Gastroesophageal sphincter (tissue), 4 donors: Measurements from ENCODE around the gene KNDC1. TPM values are rescaled to one million over a fixed set of nuclear protein-coding genes. Genes with fewer than 3 reads are reported as not detected.
A peak's percentile ranks its signal among the peaks of the same experiment; 100 is the strongest.
"Not testable (repeated sequence)": the region's sequence is repeated elsewhere in the genome, so short reads cannot be mapped to it uniquely, and the experiment has no call there.

ENCODE experiments used
- ATAC-seq: fragments of 150-250 bp; one replicate; pipeline ENCODE4 v1.9.1; 2016; ENCODE audit warnings: mild to moderate bottlenecking, moderate library complexity
- H3K27ac ChIP-seq, 4 donors: fragments of 200-600 bp; sonication (generic) in 3 of 4; 1 replicate in 3 of 4; 2 replicates in 1 of 4; pipeline ENCODE4 v1.5.1; 2016 to 2019
- H3K27me3 ChIP-seq: fragments of 200-600 bp; sonication (generic); one replicate; pipeline ENCODE4 v1.5.1; 2019
- H3K36me3 ChIP-seq, 2 donors: fragments of 200-600 bp; sonication (generic); one replicate each; pipeline ENCODE4 v1.5.1; 2019; ENCODE audit warnings: control low read depth in 1 of 2
- H3K4me1 ChIP-seq, 3 donors: fragments of 200-600 bp; sonication (generic); 1 replicate in 2 of 3; 2 replicates in 1 of 3; pipeline ENCODE4 v1.5.1; 2016 to 2019; ENCODE audit warnings: control low read depth in 2 of 3
- H3K4me3 ChIP-seq, 2 donors: fragments of 200-600 bp; sonication (generic); one replicate each; pipeline ENCODE4 v1.5.1; 2019; ENCODE audit warnings: mild to moderate bottlenecking in 1 of 2, moderate library complexity in 1 of 2
- H3K9me3 ChIP-seq, 3 donors: fragments of 200-600 bp; sonication (generic); one replicate each; pipeline ENCODE4 v1.5.1; 2017 to 2019; ENCODE audit warnings: control low read depth in 2 of 3
- CTCF ChIP-seq, 4 experiments: fragments of 200-600 bp in 2 of 4; fragments of 450-650 bp in 2 of 4; sonication (generic) in 1 of 4; IDR thresholded peaks; one replicate each; pipeline ENCODE4 v1.5.1; 2017 to 2019; ENCODE audit warnings: antibody characterized with exemption in 4 of 4, mild to moderate bottlenecking in 2 of 4, moderate library complexity in 2 of 4
- EP300 ChIP-seq: sonication (generic); formaldehyde crosslinking; IDR thresholded peaks from one replicate; pipeline ENCODE4 v1.6.1; 2017; ENCODE audit warnings: antibody characterized with exemption, mild to moderate bottlenecking
- POLR2A ChIP-seq, 2 donors: fragments of 450-650 bp; IDR thresholded peaks; one replicate each; pipeline ENCODE4 v1.6.1; 2017; ENCODE audit warnings: antibody characterized with exemption in 2 of 2, mild to moderate bottlenecking in 2 of 2, moderate library complexity in 1 of 2
- POLR2AphosphoS5 ChIP-seq: sonication (generic); formaldehyde crosslinking; IDR thresholded peaks from one replicate; pipeline ENCODE4 v1.6.1; 2017; ENCODE audit warnings: antibody characterized with exemption
- WGBS, 2 donors: methylation state at CpG; one replicate each; pipeline ENCODE4 v1.1.5; 2018; ENCODE audit warnings: low coverage in 1 of 2; 5-methylcytosine and 5-hydroxymethylcytosine counted together
- total RNA-seq, 4 donors: library from RNA; depleted of rRNA; stranded (reverse); fragments of >200 nt; gene quantifications; one replicate each; pipeline ENCODE4 v1.1.0, GENCODE V29; 2016

KNDC1 gene
- total RNA-seq, 4 donors from 2014 or later: 0.62 to 3.4 (median 0.98) TPM

- Histone ChIP-seq H3K36me3 (no peaks in the 10 kb centered on the region), H3K4me3 (no peak overlapping the region), H3K9me3 (no peaks in the 10 kb centered on the region), H3K27me3 (peaks cover 98% of the 10 kb centered on the region), H3K4me1 (peaks cover 0 to 40% (median 15%) of the 10 kb centered on the region in 3 donors), H3K27ac (no peak overlapping the region)
- no peak for TF ChIP-seq POLR2A (IDR thresholded peaks at IDR 0.05)
- no peak for TF ChIP-seq CTCF (IDR thresholded peaks at IDR 0.05)
- TF ChIP-seq POLR2AphosphoS5: no peak
- TF ChIP-seq EP300: no peak
- no peak for ATAC-seq
- 33% methylated on average over 3 of the region's 11 CpGs; no CpG with 5 or more reads in 1 of the 2 donors for WGBS, 2 donors
These were observed 72.0 kb downstream of the KNDC1 start for GRCh38 chr10:133231946-133232574.

GRCh38 chr10:133234796-133235195, 74.8 kb downstream of the KNDC1 start:
- H3K4me3 ChIP-seq, H3K9me3 ChIP-seq, ATAC-seq, H3K36me3 ChIP-seq, H3K27ac ChIP-seq: not testable (repeated sequence)
- 57 to 59% methylated on average over 5 to 7 of the region's 10 CpGs for WGBS, 2 donors
- Histone ChIP-seq H3K27me3 (peaks cover 98% of the 10 kb centered on the region), H3K4me1 (peaks cover 0 to 50% (median 13%) of the 10 kb centered on the region in 3 donors)

GRCh38 chr10:133235265-133235855, 75.3 kb downstream of the KNDC1 start:
- peaks cover 98% of the 10 kb centered on the region for H3K27me3 ChIP-seq
- WGBS, 2 donors: no CpG with 5 or more reads among the region's 48 CpGs
- no peak for ATAC-seq
- no peaks in the 10 kb centered on the region for H3K9me3 ChIP-seq
- no peak for TF ChIP-seq EP300
- TF ChIP-seq POLR2A (IDR thresholded peaks at IDR 0.05): no peak
- no peak for TF ChIP-seq POLR2AphosphoS5
- TF ChIP-seq CTCF (IDR thresholded peaks at IDR 0.05): no peak
- H3K4me1 ChIP-seq: peaks cover 0 to 44% (median 11%) of the 10 kb centered on the region in 3 donors
- H3K4me3 ChIP-seq: peak overlapping the region in 1 of 2 donors; percentile 40
- no peaks in the 10 kb centered on the region for H3K36me3 ChIP-seq
- peak overlapping the region in 1 of 4 donors; percentile 24 for H3K27ac ChIP-seq

- H3K36me3 ChIP-seq: no peaks in the 10 kb centered on the region
- TF ChIP-seq CTCF (IDR thresholded peaks at IDR 0.05): no peak
- TF ChIP-seq EP300: no peak
- TF ChIP-seq POLR2AphosphoS5: no peak
- no peak for TF ChIP-seq POLR2A (IDR thresholded peaks at IDR 0.05)
- peak; percentile 41 for ATAC-seq
- H3K27ac ChIP-seq: no peak overlapping the region
- peaks cover 0 to 38% (median 7%) of the 10 kb centered on the region in 3 donors for H3K4me1 ChIP-seq
- peak overlapping the region in 1 of 2 donors; percentile 40 for H3K4me3 ChIP-seq
- H3K9me3 ChIP-seq: no peaks in the 10 kb centered on the region
- H3K27me3 ChIP-seq: peaks cover 98% of the 10 kb centered on the region
- WGBS, 2 donors: 0% methylated on average over 4 to 7 of the region's 18 CpGs
These were observed 75.9 kb downstream of the KNDC1 start for GRCh38 chr10:133235932-133236331.

GRCh38 chr10:133236401-133237240, 76.6 kb downstream of the KNDC1 start:
- Histone ChIP-seq H3K4me3 (peak overlapping the region in 1 of 2 donors; percentile 40), H3K27me3 (peaks cover 98% of the 10 kb centered on the region), H3K9me3 (no peaks in the 10 kb centered on the region), H3K4me1 (peaks cover 0 to 35% (median 7%) of the 10 kb centered on the region in 3 donors), H3K36me3 (no peaks in the 10 kb centered on the region), H3K27ac (no peak overlapping the region)
- TF ChIP-seq POLR2AphosphoS5: no peak
- TF ChIP-seq EP300: no peak
- TF ChIP-seq POLR2A (IDR thresholded peaks at IDR 0.05): no peak
- TF ChIP-seq CTCF (IDR thresholded peaks at IDR 0.05): no peak
- 0% methylated on average over 1 of the region's 103 CpGs; no CpG with 5 or more reads in 1 of the 2 donors for WGBS, 2 donors
- no peak for ATAC-seq
